Right lobe of liver (tissue), 4 donors: Measurements from ENCODE around the gene GAST.

ENCODE experiments used
- CTCF ChIP-seq, 4 donors: fragments of 200-600 bp in 3 of 4; fragments of 450-650 bp in 1 of 4; IDR thresholded peaks; one replicate each; pipeline versions ENCODE4 v1.5.1 to v1.8.0; 2016 to 2022; ENCODE audit warnings: antibody characterized with exemption in 4 of 4, mild to moderate bottlenecking in 2 of 4
- POLR2A ChIP-seq: fragments of 450-650 bp; IDR thresholded peaks from one replicate; pipeline ENCODE4 v1.6.1; 2017; ENCODE audit warnings: antibody characterized with exemption, mild to moderate bottlenecking
- donor health status: DM: no; HTN: no; CAD: no.
- donor health status: DM: no; HTN: no; CAD: no.
- donor health status: DM: no; HTN: yes; CAD: no.

- TF ChIP-seq CTCF (IDR thresholded peaks at IDR 0.05) (no peak), POLR2A (no peak)
Measured at GRCh38 chr17:41736983-41737679, 25.0 kb downstream of the GAST start.
